HEK293 (cell line): ENCODE data around the gene SPRED2.

Experiments
- OSR2 ChIP-seq: fragments of 450-650 bp; formaldehyde crosslinking; IDR thresholded peaks from 2 replicates; pipeline ENCODE4 v1.5.1; 2016; ENCODE audit warnings: missing biosample characterization, missing genetic modification characterization
- RBAK ChIP-seq: fragments of 450-650 bp; formaldehyde crosslinking; IDR thresholded peaks from 2 replicates; pipeline ENCODE4 v1.5.1; 2016; ENCODE audit warnings: missing biosample characterization, missing genetic modification characterization
- SCRT1 ChIP-seq: fragments of 450-650 bp; formaldehyde crosslinking; IDR thresholded peaks from 2 replicates; pipeline ENCODE4 v1.5.1; 2016; ENCODE audit warnings: missing biosample characterization, missing genetic modification characterization, borderline replicate concordance
- SCRT2 ChIP-seq: fragments of 450-650 bp; formaldehyde crosslinking; IDR thresholded peaks from 2 replicates; pipeline ENCODE4 v1.5.1; 2016; ENCODE audit warnings: missing biosample characterization, missing genetic modification characterization
- ZBTB17 ChIP-seq: fragments of 450-650 bp; formaldehyde crosslinking; IDR thresholded peaks from 2 replicates; pipeline ENCODE4 v1.5.1; 2016; ENCODE audit warnings: missing biosample characterization, missing genetic modification characterization
- ZEB2 ChIP-seq: fragments of 450-650 bp; formaldehyde crosslinking; IDR thresholded peaks from 2 replicates; pipeline ENCODE4 v1.5.1; 2016; ENCODE audit warnings: missing biosample characterization, missing genetic modification characterization
- ZFHX2 ChIP-seq: fragments of 450-650 bp; formaldehyde crosslinking; conservative IDR thresholded peaks from 2 replicates; pipeline ENCODE4 v1.5.1; 2016; ENCODE audit warnings: missing biosample characterization, missing genetic modification characterization
- ZNF10 ChIP-seq: fragments of 450-650 bp; formaldehyde crosslinking; IDR thresholded peaks from 2 replicates; pipeline ENCODE4 v1.5.1; 2017; ENCODE audit warnings: missing biosample characterization, missing genetic modification characterization
- ZNF121 ChIP-seq: fragments of 450-650 bp; formaldehyde crosslinking; IDR thresholded peaks from 2 replicates; pipeline ENCODE4 v1.5.1; 2016; ENCODE audit warnings: missing biosample characterization, missing genetic modification characterization
- ZNF132 ChIP-seq: fragments of 450-650 bp; formaldehyde crosslinking; IDR thresholded peaks from 2 replicates; pipeline ENCODE4 v1.5.1; 2017; ENCODE audit warnings: missing biosample characterization, missing genetic modification characterization, borderline replicate concordance
- ZNF146 ChIP-seq: fragments of 450-650 bp; formaldehyde crosslinking; IDR thresholded peaks from 2 replicates; pipeline ENCODE4 v1.5.1; 2016; ENCODE audit warnings: missing biosample characterization, missing genetic modification characterization
- ZNF169 ChIP-seq: fragments of 450-650 bp; formaldehyde crosslinking; IDR thresholded peaks from 2 replicates; pipeline ENCODE4 v1.5.1; 2016; ENCODE audit warnings: missing biosample characterization, missing genetic modification characterization
- ZNF174 ChIP-seq: fragments of 450-650 bp; formaldehyde crosslinking; IDR thresholded peaks from 2 replicates; pipeline ENCODE4 v1.5.0; 2017; ENCODE audit warnings: missing biosample characterization, mild to moderate bottlenecking, missing genetic modification characterization
- ZNF335 ChIP-seq: fragments of 450-650 bp; formaldehyde crosslinking; conservative IDR thresholded peaks from 2 replicates; pipeline ENCODE4 v1.5.1; 2016; ENCODE audit warnings: missing biosample characterization, missing genetic modification characterization
- ZNF354C ChIP-seq: fragments of 450-650 bp; formaldehyde crosslinking; IDR thresholded peaks from 2 replicates; pipeline ENCODE4 v1.5.1; 2016; ENCODE audit warnings: missing biosample characterization, missing genetic modification characterization, low read depth, borderline replicate concordance
- ZNF37A ChIP-seq: fragments of 450-650 bp; IDR thresholded peaks from 2 replicates; pipeline ENCODE4 v1.5.1; 2018; ENCODE audit warnings: missing biosample characterization, missing genetic modification characterization
- ZNF510 ChIP-seq: fragments of 450-650 bp; formaldehyde crosslinking; IDR thresholded peaks from 2 replicates; pipeline ENCODE4 v1.5.1; 2018; ENCODE audit warnings: mild to moderate bottlenecking, missing genetic modification characterization, missing biosample characterization; ENCODE audit not compliant: insufficient replicate concordance
- ZNF530 ChIP-seq: fragments of 450-650 bp; formaldehyde crosslinking; IDR thresholded peaks from 2 replicates; pipeline ENCODE4 v1.5.1; 2016; ENCODE audit warnings: low read depth, missing biosample characterization, missing genetic modification characterization
- ZNF544 ChIP-seq: fragments of 450-650 bp; formaldehyde crosslinking; IDR thresholded peaks from 2 replicates; pipeline ENCODE4 v1.5.0; 2017; ENCODE audit warnings: missing biosample characterization, missing genetic modification characterization
- ZNF555 ChIP-seq: fragments of 450-650 bp; formaldehyde crosslinking; conservative IDR thresholded peaks from 2 replicates; pipeline ENCODE4 v1.5.1; 2017; ENCODE audit warnings: missing biosample characterization, mild to moderate bottlenecking, missing genetic modification characterization, inconsistent platforms
- ZNF571 ChIP-seq: fragments of 450-650 bp; formaldehyde crosslinking; IDR thresholded peaks from 2 replicates; pipeline ENCODE4 v1.5.0; 2017; ENCODE audit warnings: missing biosample characterization, missing genetic modification characterization
- ZNF585B ChIP-seq: fragments of 450-650 bp; formaldehyde crosslinking; IDR thresholded peaks from 2 replicates; pipeline ENCODE4 v1.5.1; 2016; ENCODE audit warnings: missing biosample characterization, missing genetic modification characterization
- ZNF626 ChIP-seq: fragments of 450-650 bp; sonication (Bioruptor Pico); formaldehyde crosslinking; IDR thresholded peaks from 2 replicates; pipeline ENCODE4 v1.5.1; 2018; ENCODE audit warnings: missing biosample characterization, missing genetic modification characterization, inconsistent platforms
- ZNF654 ChIP-seq: fragments of 450-650 bp; formaldehyde crosslinking; IDR thresholded peaks from 2 replicates; pipeline ENCODE4 v1.5.1; 2016; ENCODE audit warnings: low read depth, missing biosample characterization, missing genetic modification characterization
- ZNF664 ChIP-seq: fragments of 450-650 bp; formaldehyde crosslinking; IDR thresholded peaks from 2 replicates; pipeline ENCODE4 v1.5.1; 2016; ENCODE audit warnings: missing biosample characterization, missing genetic modification characterization
- TF ChIP-seq, protein P1 (sequence below): fragments of 450-650 bp; formaldehyde crosslinking; IDR thresholded peaks from 2 replicates; pipeline ENCODE4 v1.5.1; 2017; ENCODE audit warnings: missing biosample characterization, missing genetic modification characterization
- TF ChIP-seq, protein P2 (sequence below): sonication (generic); formaldehyde crosslinking; IDR thresholded peaks from 2 replicates; pipeline ENCODE4 v1.8.1; 2022; ENCODE audit warnings: mild to moderate bottlenecking, moderate library complexity, missing genetic modification reagents
- TF ChIP-seq, protein P3 (sequence below): fragments of 450-650 bp; formaldehyde crosslinking; IDR thresholded peaks from 2 replicates; pipeline ENCODE4 v1.5.1; 2016; ENCODE audit warnings: missing biosample characterization, missing genetic modification characterization, low read depth
- TF ChIP-seq, protein P4 (sequence below): fragments of 450-650 bp; formaldehyde crosslinking; IDR thresholded peaks from 2 replicates; pipeline ENCODE4; 2016; ENCODE audit warnings: missing biosample characterization, missing genetic modification characterization
- TF ChIP-seq, protein P5 (sequence below): fragments of 450-650 bp; formaldehyde crosslinking; IDR thresholded peaks from 2 replicates; pipeline ENCODE4 v1.5.1; 2016; ENCODE audit warnings: missing biosample characterization, missing genetic modification characterization
- TF ChIP-seq, protein P6 (sequence below): fragments of 450-650 bp; formaldehyde crosslinking; IDR thresholded peaks from 2 replicates; pipeline ENCODE4 v1.5.1; 2016; ENCODE audit warnings: missing biosample characterization, missing genetic modification characterization
- TF ChIP-seq, protein P7 (sequence below): fragments of 450-650 bp; formaldehyde crosslinking; IDR thresholded peaks from 2 replicates; pipeline ENCODE4 v1.5.1; 2016; ENCODE audit warnings: missing biosample characterization, missing genetic modification characterization

SPRED2 gene

DNA sequence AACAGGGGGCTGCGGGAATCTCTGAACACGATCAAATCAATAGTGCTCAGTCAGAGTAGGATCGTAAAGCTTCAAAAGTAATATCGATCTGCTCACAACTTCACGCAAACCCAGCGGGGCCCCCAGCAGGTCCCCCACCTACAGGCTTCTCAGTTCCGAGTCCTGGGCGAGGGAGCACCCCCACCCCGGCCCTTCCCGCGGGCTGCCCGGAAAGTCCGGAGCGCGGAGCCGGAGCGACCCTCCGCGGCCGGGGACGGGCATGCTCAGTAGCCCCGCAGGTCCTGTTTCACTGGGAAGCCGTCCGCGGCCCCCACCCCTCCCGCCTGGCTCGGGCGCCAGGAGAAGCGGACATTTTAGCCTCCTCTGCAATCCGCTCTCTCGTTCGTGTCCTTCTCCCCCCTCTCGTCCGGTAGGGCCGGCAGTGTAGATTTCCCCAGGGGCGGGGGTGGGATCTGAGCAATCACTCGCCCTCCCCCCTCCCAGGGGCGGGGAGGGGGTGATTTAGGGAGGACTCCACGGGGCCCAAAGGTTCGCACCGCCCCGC is 3.3 kb upstream of the SPRED2 start (continued):
- TF ChIP-seq ZNF544 (tag by site-specific recombination) (no peak), OSR2 (tag by site-specific recombination) (peak; percentile 61), ZEB2 (tag by site-specific recombination) (peak; percentile 84), ZFHX2 (peak; percentile 50), ZNF132 (no peak), ZBTB17 (peak; percentile 49; the same call in 1 of the 2 replicates), ZNF121 (tag by site-specific recombination) (no peak), ZNF626 (no peak), ZNF146 (no peak), ZNF335 (tag by site-specific recombination) (peak; percentile 85), ZNF354C (tag by site-specific recombination) (no peak), ZNF585B (peak; percentile 85), ZNF530 (tag by site-specific recombination) (no peak), ZNF169 (tag by site-specific recombination) (no peak), RBAK (no peak), ZNF10 (tag by site-specific recombination) (no peak), ZNF664 (no peak), ZNF555 (tag by site-specific recombination) (no peak), ZNF174 (tag by site-specific recombination) (no peak), SCRT1 (tag by site-specific recombination) (no peak), ZNF510 (tag by site-specific recombination) (no peak), SCRT2 (no peak), ZNF654 (tag by site-specific recombination) (no peak), ZNF571 (no peak), ZNF37A (tag by site-specific recombination) (no peak)
- TF ChIP-seq, protein P1, sequence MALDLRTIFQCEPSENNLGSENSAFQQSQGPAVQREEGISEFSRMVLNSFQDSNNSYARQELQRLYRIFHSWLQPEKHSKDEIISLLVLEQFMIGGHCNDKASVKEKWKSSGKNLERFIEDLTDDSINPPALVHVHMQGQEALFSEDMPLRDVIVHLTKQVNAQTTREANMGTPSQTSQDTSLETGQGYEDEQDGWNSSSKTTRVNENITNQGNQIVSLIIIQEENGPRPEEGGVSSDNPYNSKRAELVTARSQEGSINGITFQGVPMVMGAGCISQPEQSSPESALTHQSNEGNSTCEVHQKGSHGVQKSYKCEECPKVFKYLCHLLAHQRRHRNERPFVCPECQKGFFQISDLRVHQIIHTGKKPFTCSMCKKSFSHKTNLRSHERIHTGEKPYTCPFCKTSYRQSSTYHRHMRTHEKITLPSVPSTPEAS (tag by site-specific recombination): no peak
- TF ChIP-seq, protein P2, sequence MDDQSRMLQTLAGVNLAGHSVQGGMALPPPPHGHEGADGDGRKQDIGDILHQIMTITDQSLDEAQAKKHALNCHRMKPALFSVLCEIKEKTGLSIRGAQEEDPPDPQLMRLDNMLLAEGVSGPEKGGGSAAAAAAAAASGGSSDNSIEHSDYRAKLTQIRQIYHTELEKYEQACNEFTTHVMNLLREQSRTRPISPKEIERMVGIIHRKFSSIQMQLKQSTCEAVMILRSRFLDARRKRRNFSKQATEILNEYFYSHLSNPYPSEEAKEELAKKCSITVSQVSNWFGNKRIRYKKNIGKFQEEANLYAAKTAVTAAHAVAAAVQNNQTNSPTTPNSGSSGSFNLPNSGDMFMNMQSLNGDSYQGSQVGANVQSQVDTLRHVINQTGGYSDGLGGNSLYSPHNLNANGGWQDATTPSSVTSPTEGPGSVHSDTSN: 0 out of 2 replicates have a peak, but pooled peaks have one; percentile 28
- TF ChIP-seq, protein P3, sequence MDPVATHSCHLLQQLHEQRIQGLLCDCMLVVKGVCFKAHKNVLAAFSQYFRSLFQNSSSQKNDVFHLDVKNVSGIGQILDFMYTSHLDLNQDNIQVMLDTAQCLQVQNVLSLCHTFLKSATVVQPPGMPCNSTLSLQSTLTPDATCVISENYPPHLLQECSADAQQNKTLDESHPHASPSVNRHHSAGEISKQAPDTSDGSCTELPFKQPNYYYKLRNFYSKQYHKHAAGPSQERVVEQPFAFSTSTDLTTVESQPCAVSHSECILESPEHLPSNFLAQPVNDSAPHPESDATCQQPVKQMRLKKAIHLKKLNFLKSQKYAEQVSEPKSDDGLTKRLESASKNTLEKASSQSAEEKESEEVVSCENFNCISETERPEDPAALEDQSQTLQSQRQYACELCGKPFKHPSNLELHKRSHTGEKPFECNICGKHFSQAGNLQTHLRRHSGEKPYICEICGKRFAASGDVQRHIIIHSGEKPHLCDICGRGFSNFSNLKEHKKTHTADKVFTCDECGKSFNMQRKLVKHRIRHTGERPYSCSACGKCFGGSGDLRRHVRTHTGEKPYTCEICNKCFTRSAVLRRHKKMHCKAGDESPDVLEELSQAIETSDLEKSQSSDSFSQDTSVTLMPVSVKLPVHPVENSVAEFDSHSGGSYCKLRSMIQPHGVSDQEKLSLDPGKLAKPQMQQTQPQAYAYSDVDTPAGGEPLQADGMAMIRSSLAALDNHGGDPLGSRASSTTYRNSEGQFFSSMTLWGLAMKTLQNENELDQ (tag by site-specific recombination): no peak
- TF ChIP-seq, protein P4, sequence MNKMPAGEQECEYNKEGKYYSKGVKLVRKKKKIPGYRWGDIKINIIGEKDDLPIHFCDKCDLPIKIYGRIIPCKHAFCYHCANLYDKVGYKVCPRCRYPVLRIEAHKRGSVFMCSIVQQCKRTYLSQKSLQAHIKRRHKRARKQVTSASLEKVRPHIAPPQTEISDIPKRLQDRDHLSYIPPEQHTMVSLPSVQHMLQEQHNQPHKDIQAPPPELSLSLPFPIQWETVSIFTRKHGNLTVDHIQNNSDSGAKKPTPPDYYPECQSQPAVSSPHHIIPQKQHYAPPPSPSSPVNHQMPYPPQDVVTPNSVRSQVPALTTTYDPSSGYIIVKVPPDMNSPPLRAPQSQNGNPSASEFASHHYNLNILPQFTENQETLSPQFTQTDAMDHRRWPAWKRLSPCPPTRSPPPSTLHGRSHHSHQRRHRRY (tag by site-specific recombination): no peak
- TF ChIP-seq, protein P5, sequence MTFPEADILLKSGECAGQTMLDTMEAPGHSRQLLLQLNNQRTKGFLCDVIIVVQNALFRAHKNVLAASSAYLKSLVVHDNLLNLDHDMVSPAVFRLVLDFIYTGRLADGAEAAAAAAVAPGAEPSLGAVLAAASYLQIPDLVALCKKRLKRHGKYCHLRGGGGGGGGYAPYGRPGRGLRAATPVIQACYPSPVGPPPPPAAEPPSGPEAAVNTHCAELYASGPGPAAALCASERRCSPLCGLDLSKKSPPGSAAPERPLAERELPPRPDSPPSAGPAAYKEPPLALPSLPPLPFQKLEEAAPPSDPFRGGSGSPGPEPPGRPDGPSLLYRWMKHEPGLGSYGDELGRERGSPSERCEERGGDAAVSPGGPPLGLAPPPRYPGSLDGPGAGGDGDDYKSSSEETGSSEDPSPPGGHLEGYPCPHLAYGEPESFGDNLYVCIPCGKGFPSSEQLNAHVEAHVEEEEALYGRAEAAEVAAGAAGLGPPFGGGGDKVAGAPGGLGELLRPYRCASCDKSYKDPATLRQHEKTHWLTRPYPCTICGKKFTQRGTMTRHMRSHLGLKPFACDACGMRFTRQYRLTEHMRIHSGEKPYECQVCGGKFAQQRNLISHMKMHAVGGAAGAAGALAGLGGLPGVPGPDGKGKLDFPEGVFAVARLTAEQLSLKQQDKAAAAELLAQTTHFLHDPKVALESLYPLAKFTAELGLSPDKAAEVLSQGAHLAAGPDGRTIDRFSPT: no peak
- TF ChIP-seq, protein P6, sequence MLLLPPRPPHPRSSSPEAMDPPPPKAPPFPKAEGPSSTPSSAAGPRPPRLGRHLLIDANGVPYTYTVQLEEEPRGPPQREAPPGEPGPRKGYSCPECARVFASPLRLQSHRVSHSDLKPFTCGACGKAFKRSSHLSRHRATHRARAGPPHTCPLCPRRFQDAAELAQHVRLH (tag by site-specific recombination): peak; percentile 21; the same call in 1 of the 2 replicates
- TF ChIP-seq, protein P7, sequence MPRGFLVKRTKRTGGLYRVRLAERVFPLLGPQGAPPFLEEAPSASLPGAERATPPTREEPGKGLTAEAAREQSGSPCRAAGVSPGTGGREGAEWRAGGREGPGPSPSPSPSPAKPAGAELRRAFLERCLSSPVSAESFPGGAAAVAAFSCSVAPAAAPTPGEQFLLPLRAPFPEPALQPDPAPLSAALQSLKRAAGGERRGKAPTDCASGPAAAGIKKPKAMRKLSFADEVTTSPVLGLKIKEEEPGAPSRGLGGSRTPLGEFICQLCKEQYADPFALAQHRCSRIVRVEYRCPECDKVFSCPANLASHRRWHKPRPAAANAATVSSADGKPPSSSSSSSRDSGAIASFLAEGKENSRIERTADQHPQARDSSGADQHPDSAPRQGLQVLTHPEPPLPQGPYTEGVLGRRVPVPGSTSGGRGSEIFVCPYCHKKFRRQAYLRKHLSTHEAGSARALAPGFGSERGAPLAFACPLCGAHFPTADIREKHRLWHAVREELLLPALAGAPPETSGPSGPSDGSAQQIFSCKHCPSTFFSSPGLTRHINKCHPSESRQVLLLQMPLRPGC (tag by site-specific recombination): peak; percentile 50; the same call in 1 of the 2 replicates
